ENCODE results near the gene VWCE. TPM values are rescaled to one million over a fixed set of nuclear protein-coding genes. Genes with fewer than 3 reads are reported as not detected.

The VWCE gene
- total RNA-seq, 2 donors from 2014 or later = 2.0 to 4.3 TPM

GRCh38 chr11:61340979-61341378, 45.9 kb upstream of the VWCE start:
- Histone ChIP-seq H3K4me3 (no peak overlapping the region), H3K27me3 (replicated peaks; ENCODE audit: insufficient read depth) (no peaks in the 10 kb centered on the region), H3K9me3 (no peaks in the 10 kb centered on the region), H3K4me1 (replicated peaks) (no peaks in the 10 kb centered on the region), H3K27ac (no peak overlapping the region), H3K36me3 (peaks cover 0 to 9% of the 10 kb centered on the region in 2 donors)
- TF ChIP-seq POLR2AphosphoS5 (IDR thresholded peaks at IDR 0.05) (no peak), CTCF (IDR thresholded peaks at IDR 0.05) (no peak), POLR2A (IDR thresholded peaks at IDR 0.05) (no peak)
- DNase-seq (ENCODE audit: low spot score) = no peak
- intact Hi-C loops (cut with DNase I) = no loop called here
- WGBS = 91% methylated on average over 2 of the region's 2 CpGs

DNA sequence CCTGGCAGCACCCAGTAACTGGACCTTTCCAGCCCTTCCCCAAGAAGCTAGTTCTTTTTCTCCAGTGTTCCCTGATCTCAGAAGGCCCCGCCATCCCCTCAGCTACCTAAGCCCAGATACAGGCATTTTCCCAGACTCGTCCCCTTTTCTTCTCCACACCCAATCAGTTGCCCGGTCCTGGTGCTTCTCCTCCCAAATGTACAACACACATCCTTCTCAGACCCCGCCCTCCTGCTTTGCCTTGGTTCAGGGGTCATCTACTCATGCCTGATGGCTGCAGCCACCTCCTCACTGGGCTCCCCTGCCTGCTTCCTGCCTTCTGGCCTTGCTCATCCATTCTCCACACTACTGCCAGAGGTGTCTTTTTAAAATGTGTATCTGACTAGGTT, 44.4 kb upstream of the VWCE start:
- 92% methylated on average over 4 of the region's 4 CpGs for WGBS
- intact Hi-C loops (cut with DNase I) = loop anchor here (10.0 kb wide), 1 partner anchor 1785 kb away; no protein-coding TSS in a partner anchor
- Histone ChIP-seq H3K4me3 (no peak overlapping the region), H3K36me3 (peaks cover 0 to 9% of the 10 kb centered on the region in 2 donors), H3K27ac (no peak overlapping the region), H3K9me3 (no peaks in the 10 kb centered on the region), H3K4me1 (replicated peaks) (no peaks in the 10 kb centered on the region), H3K27me3 (replicated peaks; ENCODE audit: insufficient read depth) (no peaks in the 10 kb centered on the region)
- TF ChIP-seq POLR2AphosphoS5 (IDR thresholded peaks at IDR 0.05) (no peak), POLR2A (IDR thresholded peaks at IDR 0.05) (no peak), CTCF (IDR thresholded peaks at IDR 0.05) (no peak)
- DNase-seq (ENCODE audit: low spot score) = no peak

- no peak for TF ChIP-seq POLR2AphosphoS5 (IDR thresholded peaks at IDR 0.05)
- TF ChIP-seq POLR2A (IDR thresholded peaks at IDR 0.05) = no peak
- no peak for TF ChIP-seq CTCF (IDR thresholded peaks at IDR 0.05)
- WGBS = 93% methylated on average over 26 of the region's 26 CpGs
- intact Hi-C loops (cut with DNase I) = loop anchor here (10.0 kb wide), 1 partner anchor 1784 kb away; no protein-coding TSS in a partner anchor
These were observed 43.8 kb upstream of the VWCE start for GRCh38 chr11:61338783-61339489.

DNA sequence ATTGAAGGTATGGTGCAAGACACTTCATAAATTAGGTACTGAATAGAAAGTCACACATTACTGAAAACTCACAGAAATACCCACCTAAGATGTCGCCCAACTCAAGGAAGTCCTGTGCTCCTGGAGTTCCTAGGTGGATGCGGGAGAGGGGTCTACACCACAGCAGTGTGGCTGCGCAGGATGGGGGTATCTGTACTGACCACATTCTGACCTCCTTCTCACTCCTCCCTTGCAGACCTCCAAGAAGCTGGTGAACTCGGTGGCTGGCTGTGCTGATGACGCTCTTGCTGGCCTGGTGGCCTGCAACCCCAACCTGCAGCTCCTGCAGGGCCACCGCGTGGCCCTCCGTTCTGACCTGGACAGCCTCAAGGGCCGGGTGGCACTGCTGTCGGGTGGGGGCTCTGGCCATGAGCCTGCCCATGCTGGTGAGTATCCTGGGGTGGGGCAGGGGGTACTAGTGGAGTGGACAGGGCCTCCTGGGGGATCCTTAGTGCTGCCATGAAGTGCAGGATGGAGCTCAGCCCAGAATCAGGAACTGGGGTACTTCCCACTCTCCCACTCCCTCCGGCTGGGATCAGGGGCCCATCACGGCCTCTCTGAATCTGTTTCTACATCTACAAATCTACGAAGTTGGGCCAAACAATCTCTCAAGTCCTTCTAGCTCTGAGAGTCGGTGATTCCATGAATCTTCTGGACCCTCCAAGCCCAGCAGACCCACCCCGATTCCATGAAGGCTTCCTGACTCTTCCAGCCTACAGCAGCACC, 42.8 kb upstream of the VWCE start:
- no peak for DNase-seq (ENCODE audit: low spot score)
- intact Hi-C loops (cut with DNase I) = loop anchor here (2.0 to 10.0 kb wide), 2 partner anchors 47 to 1783 kb away; no protein-coding TSS in a partner anchor
- H3K36me3 ChIP-seq = peaks cover 0 to 9% of the 10 kb centered on the region in 2 donors
- H3K4me1 ChIP-seq (replicated peaks) = no peaks in the 10 kb centered on the region
- H3K4me3 ChIP-seq = no peak overlapping the region
- WGBS = 98% methylated on average over 15 of the region's 15 CpGs
- no peak overlapping the region for H3K27ac ChIP-seq
- H3K27me3 ChIP-seq (replicated peaks; ENCODE audit: insufficient read depth) = no peaks in the 10 kb centered on the region
- no peak for TF ChIP-seq POLR2AphosphoS5 (IDR thresholded peaks at IDR 0.05)
- no peak for TF ChIP-seq CTCF (IDR thresholded peaks at IDR 0.05)
- TF ChIP-seq POLR2A (IDR thresholded peaks at IDR 0.05) = no peak
- no peaks in the 10 kb centered on the region for H3K9me3 ChIP-seq

More at GRCh38 chr11:61338783-61339489, 43.8 kb upstream of the VWCE start:
- Histone ChIP-seq H3K4me3 (no peak overlapping the region), H3K27ac (no peak overlapping the region), H3K4me1 (replicated peaks) (no peaks in the 10 kb centered on the region), H3K27me3 (replicated peaks; ENCODE audit: insufficient read depth) (no peaks in the 10 kb centered on the region), H3K9me3 (no peaks in the 10 kb centered on the region), H3K36me3 (peaks cover 0 to 9% of the 10 kb centered on the region in 2 donors)
- no peak for DNase-seq (ENCODE audit: low spot score)
